ENCODE measurements around the gene TNKS1BP1. TPM values are rescaled to one million over a fixed set of nuclear protein-coding genes. Genes with fewer than 3 reads are reported as not detected.
A peak's percentile ranks its signal among the peaks of the same experiment; 100 is the strongest.

TNKS1BP1 gene
- total and polyA plus RNA-seq, 7 donors = 63.9 to 288 (median 80.1) TPM

DNA sequence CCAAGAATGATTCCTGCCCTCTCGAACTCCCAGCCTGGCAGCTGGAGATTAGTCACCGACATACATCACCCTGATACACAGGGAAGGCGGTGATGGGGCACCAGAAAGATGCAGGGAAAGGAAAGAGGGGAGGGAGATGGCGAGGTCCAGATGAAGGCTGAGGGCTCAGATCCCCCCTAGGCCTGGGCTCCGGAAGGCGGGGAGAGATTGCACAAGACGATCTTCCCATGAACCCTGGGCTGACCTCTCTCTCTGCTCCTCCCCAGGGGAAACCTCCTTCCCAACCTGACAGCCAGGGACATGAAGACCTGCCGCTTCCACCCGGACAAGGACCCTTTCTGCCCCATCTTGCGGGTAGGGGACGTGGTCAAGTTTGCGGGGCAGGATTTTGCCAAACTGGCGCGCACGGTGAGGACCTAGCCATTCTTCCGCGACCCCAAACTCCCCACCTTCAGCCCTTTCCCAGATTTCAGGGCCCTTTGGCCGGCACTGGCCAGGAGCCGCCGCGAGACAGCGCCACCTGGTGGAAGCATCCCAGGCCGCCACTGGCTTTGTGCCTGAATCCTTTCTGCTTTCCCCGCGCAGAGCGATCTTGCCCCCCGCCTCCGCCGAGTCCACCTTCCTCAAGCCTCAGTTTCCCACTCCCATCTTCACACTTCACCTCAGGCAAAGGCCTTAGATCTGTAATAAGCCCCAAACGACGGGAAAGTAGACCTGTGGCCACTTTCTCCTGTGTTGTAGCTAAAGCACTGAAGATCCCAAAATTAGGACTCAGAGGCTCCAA lies 24.9 kb upstream of the TNKS1BP1 start:
- H3K36me3 ChIP-seq (ENCODE audit: insufficient read depth in 1 of 2, low read depth in 1 of 2) = no peaks in the 10 kb centered on the region
- H3K27me3 ChIP-seq (ENCODE audit: insufficient read depth in 3 of 3, low read length in 2 of 3) = no peaks in the 10 kb centered on the region
- no peak overlapping the region for H3K27ac ChIP-seq
- 15 to 24% (median 17%) methylated on average over 29 to 31 of the region's 31 CpGs for whole genome bisulfite sequencing, 3 donors
- TF ChIP-seq CTCF (IDR thresholded peaks at IDR 0.05) = peak; percentile 80
- peak; percentile 71 to 84 for DNase-seq
- intact Hi-C loops (cut with DNase I) = loop anchor here (5.0 to 10.0 kb wide), 8 partner anchors 78 to 505 kb away; partner anchors contain the start of genes RTN4RL2 (in 1 of the 2), SLC43A3 (in 1 of the 2) and YPEL4 (in 1 of the 2)
- H3K4me1 ChIP-seq = no peaks in the 10 kb centered on the region
- H3K4me3 ChIP-seq = no peak overlapping the region
- peak; percentile 58 to 81 (median 71) for ATAC-seq
- H3K9me3 ChIP-seq = no peaks in the 10 kb centered on the region

- ATAC-seq (no peak), DNase-seq (no peak)
- WGBS, 3 donors = 87 to 93% (median 89%) methylated on average over 14 of the region's 14 CpGs
- H3K36me3 ChIP-seq (ENCODE audit: insufficient read depth in 1 of 2, low read depth in 1 of 2) = no peaks in the 10 kb centered on the region
- TF ChIP-seq CTCF (IDR thresholded peaks at IDR 0.05) = no peak
- no peak overlapping the region for H3K27ac ChIP-seq
- no peaks in the 10 kb centered on the region for H3K27me3 ChIP-seq (ENCODE audit: insufficient read depth in 3 of 3, low read length in 2 of 3)
- no peak overlapping the region for H3K4me3 ChIP-seq
- intact Hi-C loops (cut with DNase I) = loop anchor here (5.0 to 10.0 kb wide), 8 partner anchors 79 to 504 kb away; partner anchors contain the start of genes RTN4RL2 (in 1 of the 2), SLC43A3 (in 1 of the 2) and YPEL4 (in 1 of the 2)
- H3K9me3 ChIP-seq = no peaks in the 10 kb centered on the region
- no peaks in the 10 kb centered on the region for H3K4me1 ChIP-seq
Observed at GRCh38 chr11:57348636-57349313, 24.0 kb upstream of the TNKS1BP1 start.

- no peak for TF ChIP-seq CTCF (IDR thresholded peaks at IDR 0.05)
- H3K27ac ChIP-seq = no peak overlapping the region
- H3K36me3 ChIP-seq (ENCODE audit: insufficient read depth in 1 of 2, low read depth in 1 of 2) = no peaks in the 10 kb centered on the region
- ATAC-seq (no peak), DNase-seq (no peak)
- no peak overlapping the region for H3K4me3 ChIP-seq
- H3K27me3 ChIP-seq (ENCODE audit: insufficient read depth in 3 of 3, low read length in 2 of 3) = no peaks in the 10 kb centered on the region
- no peaks in the 10 kb centered on the region for H3K4me1 ChIP-seq
- intact Hi-C loops (cut with DNase I) = loop anchor here (5.0 to 10.0 kb wide), 8 partner anchors 79 to 503 kb away; partner anchors contain the start of genes RTN4RL2 (in 1 of the 2), SLC43A3 (in 1 of the 2) and YPEL4 (in 1 of the 2)
- WGBS, 3 donors = 74 to 78% (median 77%) methylated on average over 7 of the region's 7 CpGs
- H3K9me3 ChIP-seq = no peaks in the 10 kb centered on the region
Observed at GRCh38 chr11:57348052-57348451, 23.3 kb upstream of the TNKS1BP1 start.

DNA sequence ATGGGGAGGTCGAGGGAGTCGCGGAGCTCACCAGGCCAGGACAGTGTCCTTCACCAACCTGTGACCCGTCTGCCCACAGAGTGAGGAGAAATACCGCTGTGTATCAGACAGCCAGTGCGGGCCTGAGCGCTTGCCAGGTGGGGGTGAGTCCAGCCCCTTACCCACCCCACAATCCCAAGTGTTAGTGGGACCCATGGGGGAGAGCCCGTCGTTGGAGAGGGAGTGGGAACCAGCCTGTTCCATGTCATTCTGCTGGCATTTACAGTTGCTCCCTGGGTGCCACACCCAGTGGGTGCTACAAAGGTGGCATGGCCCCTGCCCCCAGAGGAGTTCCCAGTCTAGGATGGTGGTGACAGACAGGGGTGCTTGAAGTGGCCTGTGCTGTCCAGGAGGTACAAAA lies 22.6 kb upstream of the TNKS1BP1 start:
- H3K27me3 ChIP-seq (ENCODE audit: insufficient read depth in 3 of 3, low read length in 2 of 3) = no peaks in the 10 kb centered on the region
- DNase-seq = no peak
- no peaks in the 10 kb centered on the region for H3K9me3 ChIP-seq
- intact Hi-C loops (cut with DNase I) = loop anchor here (5.0 to 10.0 kb wide), 8 partner anchors 80 to 503 kb away; partner anchors contain the start of genes RTN4RL2 (in 1 of the 2), SLC43A3 (in 1 of the 2) and YPEL4 (in 1 of the 2)
- H3K36me3 ChIP-seq (ENCODE audit: insufficient read depth in 1 of 2, low read depth in 1 of 2) = no peaks in the 10 kb centered on the region
- no peaks in the 10 kb centered on the region for H3K4me1 ChIP-seq
- no peak overlapping the region for H3K27ac ChIP-seq
- TF ChIP-seq CTCF (IDR thresholded peaks at IDR 0.05) = no peak
- no peak for ATAC-seq
- WGBS, 3 donors = 83 to 89% (median 86%) methylated on average over 9 of the region's 9 CpGs
- H3K4me3 ChIP-seq = no peak overlapping the region
